Tibial artery (tissue), 4 donors: ENCODE data around the gene CPNE1.

ENCODE experiments used
- DNase-seq, 2 donors: peaks; one replicate each; pipeline ENCODE4 v3.0.0-alpha.2; 2019
- H3K27ac ChIP-seq, 2 donors: fragments of 200-600 bp; sonication (generic) in 1 of 2; 1 replicate in 1 of 2; 2 replicates in 1 of 2; pipeline ENCODE4 v1.5.1; 2018 to 2019; ENCODE audit warnings: mild to moderate bottlenecking in 1 of 2
- H3K27me3 ChIP-seq, 2 donors: fragments of 200-600 bp; sonication (generic) in 1 of 2; one replicate each; pipeline versions ENCODE4 v1.5.1 to v1.6.0; 2016 to 2019
- H3K36me3 ChIP-seq, 3 donors: fragments of 200-600 bp; sonication (generic) in 2 of 3; one replicate each; pipeline ENCODE4 v1.5.1; 2016 to 2019; ENCODE audit warnings: mild to moderate bottlenecking in 2 of 3
- H3K4me1 ChIP-seq, 4 donors: fragments of 200-600 bp; sonication (generic) in 2 of 4; 1 replicate in 3 of 4; 2 replicates in 1 of 4; pipeline ENCODE4 v1.5.1; 2016 to 2019
- H3K4me3 ChIP-seq, 2 donors: fragments of 200-600 bp; sonication (generic) in 1 of 2; 1 replicate in 1 of 2; 2 replicates in 1 of 2; pipeline ENCODE4 v1.5.1; 2018 to 2019; ENCODE audit warnings: mild to moderate bottlenecking in 2 of 2
- H3K9me3 ChIP-seq, 3 donors: fragments of 200-600 bp; sonication (generic) in 1 of 3; one replicate each; pipeline ENCODE4 v1.5.1; 2016 to 2019
- CTCF ChIP-seq, 2 experiments: fragments of 200-600 bp in 1 of 2; fragments of 450-650 bp in 1 of 2; IDR thresholded peaks; one replicate each; pipeline ENCODE4 v1.5.1; 2017 to 2019; ENCODE audit warnings: antibody characterized with exemption in 2 of 2, mild to moderate bottlenecking in 1 of 2, moderate library complexity in 1 of 2
- intact Hi-C: fragments of 100-400 bp; cut with DNase I; formaldehyde crosslinking; loops from one replicate; pipeline ENCODE4 v1.15.0; 2023; ENCODE audit warnings: low total_unique reads

The CPNE1 gene

DNA sequence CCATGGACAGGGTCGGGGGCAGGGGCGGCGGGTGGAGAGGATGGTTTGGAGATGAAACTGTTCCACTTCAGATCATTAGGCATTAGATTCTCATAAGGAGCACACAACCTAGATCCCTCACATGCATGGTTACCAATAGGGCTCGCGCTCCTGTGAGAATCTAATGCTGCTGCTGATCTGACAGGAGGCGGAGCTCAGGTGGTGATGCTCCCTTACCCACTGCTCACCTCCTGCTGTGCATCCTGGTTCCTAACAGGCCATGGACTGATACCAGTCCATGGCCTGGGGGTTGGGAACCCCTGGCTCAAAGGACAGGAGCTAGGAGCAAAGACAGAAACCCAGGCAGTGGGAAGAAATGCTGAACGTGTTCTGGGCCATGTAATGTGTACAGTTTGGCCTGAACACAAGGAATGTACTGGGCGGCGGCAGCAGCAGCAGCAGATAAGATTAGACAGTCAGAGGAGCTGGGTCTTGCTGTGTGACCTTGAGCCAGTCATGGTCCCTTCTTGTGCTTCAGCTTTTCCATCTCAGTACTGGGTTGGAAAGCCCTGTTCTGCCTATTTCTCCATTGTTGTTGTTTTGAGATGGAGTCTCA is 53.8 kb downstream of the CPNE1 start:
- DNase-seq: no peak
- intact Hi-C loops: no loop called here
- Histone ChIP-seq H3K27me3 (peaks cover 0 to 3% of the 10 kb centered on the region in 2 donors), H3K36me3 (no peaks in the 10 kb centered on the region), H3K9me3 (no peaks in the 10 kb centered on the region), H3K27ac (no peak overlapping the region), H3K4me1 (peaks cover 0 to 6% (median 2%) of the 10 kb centered on the region in 4 donors), H3K4me3 (no peak overlapping the region)
- TF ChIP-seq CTCF (IDR thresholded peaks at IDR 0.05): no peak

- H3K4me3 ChIP-seq: no peak overlapping the region
- no peak overlapping the region for H3K27ac ChIP-seq
- DNase-seq: no peak
- intact Hi-C loops: no loop called here
- no peaks in the 10 kb centered on the region for H3K9me3 ChIP-seq
- no peaks in the 10 kb centered on the region for H3K36me3 ChIP-seq
- no peak for TF ChIP-seq CTCF (IDR thresholded peaks at IDR 0.05)
- peaks cover 0 to under 1% (median under 1%) of the 10 kb centered on the region in 4 donors for H3K4me1 ChIP-seq
- peaks cover 0 to 4% of the 10 kb centered on the region in 2 donors for H3K27me3 ChIP-seq
Measured at GRCh38 chr20:35607003-35607735, 57.5 kb downstream of the CPNE1 start.

- H3K4me3 ChIP-seq: no peak overlapping the region
- intact Hi-C loops: no loop called here
- DNase-seq: peak in 1 of 2 donors; percentile 42
- H3K4me1 ChIP-seq: peaks cover 0 to 11% (median 10%) of the 10 kb centered on the region in 4 donors
- peaks cover 0 to 11% of the 10 kb centered on the region in 2 donors for H3K27me3 ChIP-seq
- no peaks in the 10 kb centered on the region for H3K36me3 ChIP-seq
- no peaks in the 10 kb centered on the region for H3K9me3 ChIP-seq
- TF ChIP-seq CTCF (IDR thresholded peaks at IDR 0.05): no peak
- no peak overlapping the region for H3K27ac ChIP-seq
Measured at GRCh38 chr20:35606127-35606526, 58.6 kb downstream of the CPNE1 start.

- Histone ChIP-seq H3K4me3 (no peak overlapping the region), H3K27ac (no peak overlapping the region), H3K9me3 (no peaks in the 10 kb centered on the region), H3K27me3 (peaks cover 0 to 28% of the 10 kb centered on the region in 2 donors), H3K36me3 (no peaks in the 10 kb centered on the region), H3K4me1 (peaks cover 0 to 21% (median 19%) of the 10 kb centered on the region in 4 donors)
- peak in 1 of 2 donors; percentile 57 for DNase-seq
- intact Hi-C loops: no loop called here
- TF ChIP-seq CTCF (IDR thresholded peaks at IDR 0.05): no peak
Measured at GRCh38 chr20:35604449-35604747, 60.3 kb downstream of the CPNE1 start.

DNA sequence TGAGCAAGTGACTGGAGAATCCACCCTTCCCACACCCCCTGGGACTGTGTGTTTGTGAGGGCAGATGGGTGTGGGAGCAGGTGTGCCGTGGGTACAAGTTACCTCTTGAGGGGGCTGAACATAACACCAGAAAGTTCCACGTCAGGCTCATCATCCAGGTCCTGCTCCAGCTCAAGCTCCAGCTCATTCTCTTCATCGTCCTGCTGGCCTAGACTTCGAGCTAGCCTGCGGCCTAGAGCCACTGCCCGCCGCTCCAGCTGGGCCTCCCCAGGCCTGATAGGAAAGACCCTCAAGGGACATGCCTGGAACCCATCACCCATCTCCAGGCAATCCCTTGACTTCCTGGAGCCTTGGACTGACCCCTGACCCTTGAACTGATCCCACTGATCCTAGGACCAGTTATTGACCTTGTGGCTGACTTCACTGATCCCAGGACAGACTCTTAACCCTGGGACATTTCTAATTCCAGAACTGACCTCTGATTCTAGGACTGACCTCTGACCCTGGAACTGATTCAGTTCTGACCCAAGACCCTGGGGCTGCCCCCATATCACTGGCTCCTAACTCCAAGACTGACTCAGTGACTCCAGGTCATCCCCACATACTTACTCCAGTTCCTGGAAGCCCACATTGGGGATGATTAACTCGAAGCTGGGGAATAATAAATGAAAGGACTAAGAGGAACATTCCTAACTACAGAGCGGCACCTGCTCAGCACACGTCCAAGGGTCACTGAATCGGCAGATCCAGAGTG is 60.8 kb downstream of the CPNE1 start:
- Histone ChIP-seq H3K4me1 (peaks cover 0 to 21% (median 19%) of the 10 kb centered on the region in 4 donors), H3K9me3 (no peaks in the 10 kb centered on the region), H3K27me3 (peaks cover 0 to 32% of the 10 kb centered on the region in 2 donors), H3K36me3 (no peaks in the 10 kb centered on the region), H3K27ac (no peak overlapping the region), H3K4me3 (no peak overlapping the region)
- no peak for TF ChIP-seq CTCF (IDR thresholded peaks at IDR 0.05)
- peak in 1 of 2 donors; percentile 54 for DNase-seq
- intact Hi-C loops: no loop called here
